ENCODE data around the gene IER5. TPM values are rescaled to one million over a fixed set of nuclear protein-coding genes. Genes with fewer than 3 reads are reported as not detected.

IER5 gene
- total and polyA plus RNA-seq, 9 of the 15 experiments (the other 6 are each of a cell fraction or from before 2014, with no cell fraction given) = 2.4 to 32.1 (median 12.0) TPM

GRCh38 chr1:181128592-181129497, 40.3 kb downstream of the IER5 start (continued):
- TF ChIP-seq ZNF444 (CRISPR knock-in tag; IDR thresholded peaks at IDR 0.05) (no peak), RCOR1 (IDR thresholded peaks at IDR 0.05; ENCODE audit: borderline replicate concordance in 1 of 2, low read depth in 2 of 2, low read length in 2 of 2) (no peak), SMARCA5 (IDR thresholded peaks at IDR 0.05) (peak; percentile 67; the same call in 1 of the 2 replicates), MLX (CRISPR knock-in tag; conservative IDR thresholded peaks at IDR 0.05) (no peak), BDP1 (IDR thresholded peaks at IDR 0.05; ENCODE audit: insufficient read depth, insufficient read length) (no peak), LCOR (CRISPR knock-in tag; IDR thresholded peaks at IDR 0.05) (no peak), AFF1 (IDR thresholded peaks at IDR 0.05; ENCODE audit: low read depth in 1 of 2, partially characterized antibody in 2 of 2) (peak; percentile 28 to 50), TFAP4 (CRISPR knock-in tag; IDR thresholded peaks at IDR 0.05; ENCODE audit: borderline replicate concordance) (0 out of 2 replicates have a peak, but pooled peaks have one; percentile 39), ETV6 (IDR thresholded peaks at IDR 0.05; ENCODE audit: borderline replicate concordance in 1 of 2, low read depth in 2 of 2, low read length in 1 of 2) (peak; percentile 22 to 57; a peak in 1 of 4 replicates), ETV6 (CRISPR knock-in tag; IDR thresholded peaks at IDR 0.05; ENCODE audit: borderline replicate concordance) (no peak), ETS1 (conservative IDR thresholded peaks at IDR 0.05; ENCODE audit: control insufficient read depth, low read depth, low read length) (0 out of 2 replicates have a peak, but pooled peaks have one; percentile 35), TEAD1 (CRISPR knock-in tag; IDR thresholded peaks at IDR 0.05) (no peak), EZH2 (IDR thresholded peaks at IDR 0.05; ENCODE audit: borderline replicate concordance, low read depth, low read length) (no peak), CEBPB (tag; IDR thresholded peaks at IDR 0.05) (no peak)
